Left lung (tissue), 10 donors: Measurements from ENCODE around the gene GALNTL6. TPM values are rescaled to one million over a fixed set of nuclear protein-coding genes. Genes with fewer than 3 reads are reported as not detected.

Source experiments
- ATAC-seq: fragments of 200-7000 bp; cut with Tn5 transposase; one replicate; pipeline ENCODE4 v1.9.1; 2020; ENCODE audit warnings: moderate library complexity
- DNase-seq, 4 donors: peaks; one replicate each; pipeline ENCODE4 v3.0.0-alpha.2; 2013 to 2020
- H3K27ac ChIP-seq, 2 donors: fragments of 200-600 bp; sonication (generic) in 1 of 2; one replicate each; pipeline versions ENCODE4 v1.5.0 to v1.8.0; 2020 to 2021
- H3K27me3 ChIP-seq, 2 donors: fragments of 200-600 bp; sonication (generic) in 1 of 2; one replicate each; pipeline versions ENCODE4 v1.5.0 to v1.8.0; 2020 to 2021
- H3K36me3 ChIP-seq, 2 donors: fragments of 200-600 bp; sonication (generic) in 1 of 2; one replicate each; pipeline versions ENCODE4 v1.5.0 to v1.8.0; 2020 to 2021
- H3K4me1 ChIP-seq, 2 donors: fragments of 200-600 bp; one replicate each; pipeline ENCODE4 v1.8.0; 2021
- H3K4me3 ChIP-seq, 2 donors: fragments of 200-600 bp; sonication (generic) in 1 of 2; one replicate each; pipeline versions ENCODE4 v1.5.0 to v1.8.0; 2020 to 2021; ENCODE audit warnings: mild to moderate bottlenecking in 1 of 2
- H3K9me3 ChIP-seq, 2 donors: fragments of 200-600 bp; sonication (generic) in 1 of 2; one replicate each; pipeline versions ENCODE4 v1.5.0 to v1.8.0; 2020 to 2021
- CTCF ChIP-seq, 2 donors: fragments of 200-600 bp; sonication (generic) in 1 of 2; IDR thresholded peaks; one replicate each; pipeline versions ENCODE4 v1.5.0 to v1.8.0; 2021; ENCODE audit warnings: antibody characterized with exemption in 2 of 2
- intact Hi-C, 2 donors: fragments of 100-400 bp; cut with DNase I; formaldehyde crosslinking; loops; one replicate each; pipeline versions ENCODE4 v1.11.2 to v1.14.2; 2022
- polyA plus RNA-seq, 6 donors: library from polyadenylated mRNA; unstranded; fragments of 120-200 nt; gene quantifications; one replicate each; pipeline ENCODE4 v1.2.1, GENCODE V29; 2013; ENCODE audit not compliant: insufficient read length in 6 of 6
- total RNA-seq, 2 donors: library from RNA; stranded (reverse); fragmentation: NEBNext Ultra II Directional; extraction: Animal tissue kit (Norgen Biotek cat#: 25700); gene quantifications; one replicate each; pipeline ENCODE4 v1.2.1, GENCODE V29; 2021
- donor health status: DM: no; HTN: yes; CAD: no.
- donor health status: DM: no; HTN: no; CAD: no.

Gene GALNTL6
- total and polyA plus RNA-seq, 8 donors: 0.11 to 0.16 (median 0.13) TPM; not detected in 5

DNA sequence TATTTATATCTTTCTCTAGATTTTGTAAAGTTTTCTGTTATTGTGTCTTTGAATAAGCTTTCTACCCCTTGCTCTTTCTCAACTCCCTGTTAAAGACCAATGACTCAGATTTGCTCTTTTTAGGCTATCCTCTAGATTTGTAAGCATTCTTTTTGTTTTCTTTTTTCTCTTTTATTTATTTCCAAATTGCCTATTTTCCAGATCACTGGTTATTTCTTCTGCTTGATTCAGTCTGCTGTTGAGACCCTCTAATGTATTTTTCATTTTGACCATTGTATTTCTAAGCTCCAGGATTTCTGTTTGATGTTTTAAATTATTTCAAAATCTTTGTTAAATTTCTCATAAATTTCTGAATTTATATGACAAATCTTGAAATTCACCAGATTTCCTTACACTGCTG lies 892.8 kb downstream of the GALNTL6 start:
- H3K27me3 ChIP-seq: no peaks in the 10 kb centered on the region

GRCh38 chr4:172707622-172708021 lies 894.4 kb downstream of the GALNTL6 start:
- intact Hi-C loops: no loop called here

More for the DNA sequence above, 892.8 kb downstream of the GALNTL6 start:
- Histone ChIP-seq H3K4me3 (no peak overlapping the region), H3K4me1 (no peaks in the 10 kb centered on the region), H3K27ac (no peak overlapping the region), H3K36me3 (no peaks in the 10 kb centered on the region), H3K9me3 (peaks cover 0 to 27% of the 10 kb centered on the region in 2 donors)
- intact Hi-C loops: no loop called here
- ATAC-seq: no peak
- no peak for DNase-seq
- no peak for TF ChIP-seq CTCF (IDR thresholded peaks at IDR 0.05)

GRCh38 chr4:172708184-172708583 lies 895.0 kb downstream of the GALNTL6 start:
- Histone ChIP-seq H3K4me3 (no peak overlapping the region), H3K27me3 (no peaks in the 10 kb centered on the region), H3K36me3 (no peaks in the 10 kb centered on the region), H3K9me3 (peaks cover 0 to 27% of the 10 kb centered on the region in 2 donors), H3K4me1 (no peaks in the 10 kb centered on the region), H3K27ac (no peak overlapping the region)
- intact Hi-C loops: no loop called here
- DNase-seq: no peak
- TF ChIP-seq CTCF (IDR thresholded peaks at IDR 0.05): no peak
- no peak for ATAC-seq

More at GRCh38 chr4:172707622-172708021, 894.4 kb downstream of the GALNTL6 start:
- H3K27ac ChIP-seq: no peak overlapping the region
- peaks cover 0 to 27% of the 10 kb centered on the region in 2 donors for H3K9me3 ChIP-seq
- no peak for DNase-seq
- no peaks in the 10 kb centered on the region for H3K27me3 ChIP-seq
- H3K4me1 ChIP-seq: no peaks in the 10 kb centered on the region
- no peak for ATAC-seq
- H3K36me3 ChIP-seq: no peaks in the 10 kb centered on the region
- no peak for TF ChIP-seq CTCF (IDR thresholded peaks at IDR 0.05)
- H3K4me3 ChIP-seq: no peak overlapping the region

DNA sequence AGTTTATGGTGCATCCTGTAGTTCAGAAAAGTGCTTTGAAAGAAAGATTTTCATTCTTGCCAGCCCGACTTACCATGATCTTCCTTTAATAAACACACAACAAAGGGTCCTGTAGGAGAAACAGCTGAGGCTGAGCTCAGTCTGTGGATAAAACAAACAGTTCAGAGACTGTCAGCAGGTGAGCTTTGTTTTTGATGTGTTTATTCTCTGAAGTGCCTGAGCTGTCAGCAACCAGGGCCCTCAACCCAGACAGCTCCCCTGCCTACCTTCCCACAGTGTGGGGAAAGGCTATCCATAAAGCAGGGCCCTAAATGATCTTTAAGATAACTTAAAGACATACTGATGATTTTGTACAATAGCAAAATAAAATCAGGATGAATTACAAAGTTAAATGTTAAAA lies 896.2 kb downstream of the GALNTL6 start:
- peaks cover 0 to 27% of the 10 kb centered on the region in 2 donors for H3K9me3 ChIP-seq
- no peak for TF ChIP-seq CTCF (IDR thresholded peaks at IDR 0.05)
- intact Hi-C loops: no loop called here
- H3K27me3 ChIP-seq: no peaks in the 10 kb centered on the region
- ATAC-seq (no peak), DNase-seq (no peak)
- no peak overlapping the region for H3K4me3 ChIP-seq
- no peak overlapping the region for H3K27ac ChIP-seq
- H3K36me3 ChIP-seq: no peaks in the 10 kb centered on the region
- H3K4me1 ChIP-seq: no peaks in the 10 kb centered on the region

DNA sequence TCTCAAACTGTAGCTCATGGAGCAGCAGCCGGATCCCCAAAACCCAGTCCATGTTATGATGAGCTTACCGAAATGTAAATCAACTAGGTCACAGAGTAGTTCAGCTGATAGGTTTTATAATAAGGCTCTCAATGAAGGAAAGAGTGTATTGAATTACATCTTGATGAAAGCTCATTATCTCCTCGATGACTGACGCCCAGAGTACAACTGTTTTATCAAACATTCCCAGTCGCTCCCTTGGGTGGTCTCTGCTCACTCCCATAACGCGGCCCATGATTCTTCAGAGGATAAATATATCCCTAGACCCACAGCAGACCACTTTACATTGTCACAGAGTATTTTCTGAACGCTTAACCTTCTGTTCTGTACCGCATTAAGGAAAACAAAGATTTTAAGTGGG lies 903.1 kb downstream of the GALNTL6 start:
- no peaks in the 10 kb centered on the region for H3K27me3 ChIP-seq
- ATAC-seq: no peak
- no peak overlapping the region for H3K27ac ChIP-seq
- no peaks in the 10 kb centered on the region for H3K4me1 ChIP-seq
- intact Hi-C loops: no loop called here
- no peak overlapping the region for H3K4me3 ChIP-seq
- no peak for TF ChIP-seq CTCF (IDR thresholded peaks at IDR 0.05)
- H3K36me3 ChIP-seq: no peaks in the 10 kb centered on the region
- no peak for DNase-seq
- H3K9me3 ChIP-seq: no peaks in the 10 kb centered on the region
